MM.1S (cell line): ENCODE data around the gene PGBD2.

Source experiments
- EZH2 ChIP-seq: fragments of 300-600 bp; sonication (generic); optimal IDR thresholded peaks from 2 replicates; pipeline ENCODE3; 2017; ENCODE audit warnings: low read depth, mild to moderate bottlenecking, antibody characterized with exemption, low read length, mixed read lengths
- TF ChIP-seq, protein P1 (sequence below): fragments of 300-600 bp; sonication (generic); IDR thresholded peaks from 2 replicates; pipeline ENCODE4 v1.5.1; 2016; ENCODE audit warnings: antibody characterized with exemption, low read length, mixed read lengths

DNA sequence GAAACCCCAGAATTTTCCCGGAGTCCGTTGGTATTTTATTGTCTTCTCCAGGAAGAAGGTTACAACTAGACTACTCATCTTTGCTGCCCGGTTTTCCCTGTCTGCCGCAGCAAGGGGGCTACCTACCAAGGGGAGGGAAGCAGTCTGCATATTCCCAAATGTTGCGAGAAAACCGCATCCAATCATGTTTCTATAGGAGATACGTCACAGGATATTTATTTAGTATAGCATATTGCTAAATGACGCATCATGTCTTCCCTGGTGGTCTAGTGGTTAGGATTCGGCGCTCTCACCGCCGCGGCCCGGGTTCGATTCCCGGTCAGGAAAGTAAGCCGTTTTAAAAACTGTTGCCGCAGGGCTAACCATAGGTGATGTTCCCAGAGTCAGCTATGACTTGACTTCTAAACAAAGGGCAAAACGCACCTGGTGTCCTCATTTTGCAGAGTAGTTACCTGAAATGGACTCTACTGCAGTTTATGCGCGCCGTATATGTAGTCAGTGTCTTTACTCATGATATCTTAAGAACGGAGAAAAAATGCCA lies 32.0 kb upstream of the PGBD2 start:
- TF ChIP-seq, protein P1, sequence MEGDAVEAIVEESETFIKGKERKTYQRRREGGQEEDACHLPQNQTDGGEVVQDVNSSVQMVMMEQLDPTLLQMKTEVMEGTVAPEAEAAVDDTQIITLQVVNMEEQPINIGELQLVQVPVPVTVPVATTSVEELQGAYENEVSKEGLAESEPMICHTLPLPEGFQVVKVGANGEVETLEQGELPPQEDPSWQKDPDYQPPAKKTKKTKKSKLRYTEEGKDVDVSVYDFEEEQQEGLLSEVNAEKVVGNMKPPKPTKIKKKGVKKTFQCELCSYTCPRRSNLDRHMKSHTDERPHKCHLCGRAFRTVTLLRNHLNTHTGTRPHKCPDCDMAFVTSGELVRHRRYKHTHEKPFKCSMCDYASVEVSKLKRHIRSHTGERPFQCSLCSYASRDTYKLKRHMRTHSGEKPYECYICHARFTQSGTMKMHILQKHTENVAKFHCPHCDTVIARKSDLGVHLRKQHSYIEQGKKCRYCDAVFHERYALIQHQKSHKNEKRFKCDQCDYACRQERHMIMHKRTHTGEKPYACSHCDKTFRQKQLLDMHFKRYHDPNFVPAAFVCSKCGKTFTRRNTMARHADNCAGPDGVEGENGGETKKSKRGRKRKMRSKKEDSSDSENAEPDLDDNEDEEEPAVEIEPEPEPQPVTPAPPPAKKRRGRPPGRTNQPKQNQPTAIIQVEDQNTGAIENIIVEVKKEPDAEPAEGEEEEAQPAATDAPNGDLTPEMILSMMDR = no peak
- TF ChIP-seq EZH2 = no peak
